CD4-positive, alpha-beta T cell treated with Interleukin-12 subunit alpha and Interleukin-12 subunit beta, for 1 hour (primary cell): Measurements from ENCODE around the gene SMOC2.
"Not testable (repeated sequence)": the region's sequence is repeated elsewhere in the genome, so short reads cannot be mapped to it uniquely, and the experiment has no call there.

Source experiments
- DNase-seq: peaks from one replicate; pipeline ENCODE4 v3.0.0-alpha.2; 2020

The SMOC2 gene

GRCh38 chr6:168524571-168525001 is 83.6 kb downstream of the SMOC2 start:
- no peak for DNase-seq

- DNase-seq, result no peak
These were observed 84.1 kb downstream of the SMOC2 start for GRCh38 chr6:168525114-168525513.

- no peak for DNase-seq
These were observed 85.1 kb downstream of the SMOC2 start for GRCh38 chr6:168525926-168526630.

- no peak for DNase-seq
These were observed 85.9 kb downstream of the SMOC2 start for GRCh38 chr6:168526841-168527281.

GRCh38 chr6:168527451-168528210 is 86.6 kb downstream of the SMOC2 start:
- DNase-seq, result no peak

GRCh38 chr6:168528474-168529095 is 87.6 kb downstream of the SMOC2 start:
- DNase-seq, result no peak

- DNase-seq, result no peak
These were observed 88.2 kb downstream of the SMOC2 start for GRCh38 chr6:168529214-168529613.

GRCh38 chr6:168530653-168531071 is 89.7 kb downstream of the SMOC2 start:
- DNase-seq, result no peak

GRCh38 chr6:168532070-168532469 is 91.1 kb downstream of the SMOC2 start:
- DNase-seq, result no peak

GRCh38 chr6:168533414-168533813 is 92.4 kb downstream of the SMOC2 start:
- DNase-seq, result no peak

- no peak for DNase-seq
These were observed 93.3 kb downstream of the SMOC2 start for GRCh38 chr6:168534265-168534664.

- DNase-seq, result no peak
These were observed 94.7 kb downstream of the SMOC2 start for GRCh38 chr6:168535711-168536110.

- no peak for DNase-seq
These were observed 95.2 kb downstream of the SMOC2 start for GRCh38 chr6:168536196-168536595.

- no peak for DNase-seq
These were observed 95.9 kb downstream of the SMOC2 start for GRCh38 chr6:168536665-168537539.

- DNase-seq, result no peak
These were observed 96.5 kb downstream of the SMOC2 start for GRCh38 chr6:168537540-168537884.

GRCh38 chr6:168538188-168538891 is 97.4 kb downstream of the SMOC2 start:
- not testable (repeated sequence) for DNase-seq

GRCh38 chr6:168538892-168539811 is 98.2 kb downstream of the SMOC2 start:
- no peak for DNase-seq

GRCh38 chr6:168540713-168541291 is 99.8 kb downstream of the SMOC2 start:
- DNase-seq, result no peak

GRCh38 chr6:168541307-168541706 is 100.3 kb downstream of the SMOC2 start:
- no peak for DNase-seq

GRCh38 chr6:168542301-168542700 is 101.3 kb downstream of the SMOC2 start:
- no peak for DNase-seq

GRCh38 chr6:168545428-168545827 is 104.4 kb downstream of the SMOC2 start:
- no peak for DNase-seq
